OCI-M2 (cell line): ENCODE data around the gene KRT17.
"Not testable (repeated sequence)": the region's sequence is repeated elsewhere in the genome, so short reads cannot be mapped to it uniquely, and the experiment has no call there.

Source experiments
- DNase-seq: peaks from one replicate; lab custom pipeline; 2025; ENCODE audit not compliant: unreplicated experiment; lab: John Stamatoyannopoulos, UW

KRT17 gene

DNA sequence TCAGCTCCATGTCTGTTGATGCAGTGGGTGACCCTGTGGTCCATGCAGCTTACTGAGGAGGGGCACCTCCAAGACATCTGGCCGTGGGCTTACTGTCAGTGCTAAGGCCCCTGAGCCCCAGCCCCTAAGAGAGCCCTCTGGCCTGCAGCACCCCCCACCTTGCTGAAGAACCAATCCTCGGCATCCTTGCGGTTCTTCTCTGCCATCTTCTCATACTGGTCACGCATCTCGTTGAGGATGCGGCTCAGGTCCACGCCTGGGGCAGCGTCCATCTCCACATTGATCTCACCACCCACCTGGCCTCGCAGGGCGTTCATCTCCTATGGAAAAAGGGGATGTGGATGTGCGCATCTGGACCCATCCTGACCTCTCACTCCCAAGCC lies 2.9 kb downstream of the KRT17 start:
- not testable (repeated sequence) for DNase-seq

- DNase-seq: no peak
Observed at GRCh38 chr17:41620583-41621434, 3.6 kb downstream of the KRT17 start.

GRCh38 chr17:41619927-41620582 lies 4.3 kb downstream of the KRT17 start:
- DNase-seq: not testable (repeated sequence)

DNA sequence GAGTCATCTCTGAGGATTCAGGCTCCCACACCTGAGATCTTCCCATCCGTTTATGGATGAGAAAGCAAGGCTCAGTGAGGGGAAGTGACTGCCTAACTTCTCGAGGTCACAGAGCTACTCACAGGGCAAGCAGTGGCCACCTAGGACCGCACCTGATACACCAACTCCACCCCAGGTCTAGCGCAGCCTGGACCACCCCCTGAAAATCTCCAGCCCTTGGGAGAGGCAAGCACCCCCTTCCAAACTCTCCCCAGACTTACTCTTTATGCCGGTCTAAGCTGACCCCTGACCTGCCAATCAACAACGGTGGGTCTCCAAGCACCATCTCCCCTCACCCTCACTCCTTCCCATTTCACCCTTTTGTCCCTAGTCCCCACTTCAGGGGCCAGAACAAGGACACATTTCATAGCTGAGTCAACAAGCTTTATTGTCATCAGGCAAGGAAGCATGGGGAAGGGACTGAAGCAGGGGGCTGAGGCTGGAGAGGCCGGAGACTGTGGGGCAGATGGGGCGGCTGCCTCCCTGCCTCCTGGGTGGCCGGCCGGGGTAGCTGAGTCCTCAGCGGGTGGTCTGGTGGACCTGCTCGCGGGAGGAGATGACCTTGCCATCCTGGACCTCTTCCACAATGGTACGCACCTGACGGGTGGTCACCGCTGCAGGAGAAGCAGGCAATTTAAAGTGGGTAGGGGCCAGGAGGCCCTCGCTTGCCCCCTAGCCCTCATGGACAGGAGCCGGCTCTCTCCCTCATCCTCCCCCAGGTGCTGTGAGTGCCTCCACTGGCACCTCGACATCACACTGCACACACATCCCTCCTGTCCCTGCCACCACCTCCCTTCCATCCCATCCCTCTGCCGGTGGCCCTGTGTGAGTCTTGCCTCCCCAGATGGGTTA lies 5.1 kb downstream of the KRT17 start:
- DNase-seq: no peak

- no peak for DNase-seq
Observed at GRCh38 chr17:41618341-41619035, 5.9 kb downstream of the KRT17 start.

DNA sequence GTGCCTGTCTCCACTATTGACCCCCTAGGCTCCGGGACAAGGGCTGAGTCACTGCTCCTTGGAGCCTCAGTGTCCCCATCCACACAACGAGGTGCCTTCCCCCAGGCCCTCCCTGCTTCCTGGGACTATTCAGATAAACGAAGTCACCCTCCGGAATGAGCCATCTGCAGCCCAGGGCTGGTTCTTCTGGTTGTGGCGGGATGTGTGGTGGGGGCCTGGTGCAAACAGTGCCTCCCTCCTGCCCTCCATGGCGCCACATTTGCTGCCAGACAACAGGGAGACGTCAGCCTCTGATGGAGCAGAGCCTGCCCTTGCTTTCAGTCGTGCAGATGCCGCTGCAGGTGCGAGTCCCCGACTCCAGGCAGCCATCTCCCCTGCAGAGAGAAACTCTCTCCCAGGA lies 6.7 kb downstream of the KRT17 start:
- no peak for DNase-seq

DNA sequence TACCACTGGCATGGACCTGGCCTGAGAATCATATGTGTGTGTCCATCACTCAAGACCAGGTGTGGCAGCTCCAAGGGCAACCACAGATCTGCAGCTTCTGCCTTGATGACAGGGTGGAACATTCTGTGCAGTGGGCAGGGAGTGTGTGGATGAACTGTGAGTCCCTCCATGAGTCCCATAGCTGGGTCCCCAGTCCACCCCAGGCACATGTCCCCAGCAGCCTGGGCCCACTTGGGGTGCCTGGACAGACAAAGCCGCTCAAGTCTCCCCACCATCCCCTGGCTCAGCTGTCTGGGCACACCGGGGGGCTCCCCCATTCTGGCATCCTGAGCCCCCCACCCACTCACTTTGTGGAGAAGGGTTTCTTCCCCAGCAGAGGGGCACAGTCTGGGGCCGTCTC lies 7.2 kb downstream of the KRT17 start:
- no peak for DNase-seq

DNA sequence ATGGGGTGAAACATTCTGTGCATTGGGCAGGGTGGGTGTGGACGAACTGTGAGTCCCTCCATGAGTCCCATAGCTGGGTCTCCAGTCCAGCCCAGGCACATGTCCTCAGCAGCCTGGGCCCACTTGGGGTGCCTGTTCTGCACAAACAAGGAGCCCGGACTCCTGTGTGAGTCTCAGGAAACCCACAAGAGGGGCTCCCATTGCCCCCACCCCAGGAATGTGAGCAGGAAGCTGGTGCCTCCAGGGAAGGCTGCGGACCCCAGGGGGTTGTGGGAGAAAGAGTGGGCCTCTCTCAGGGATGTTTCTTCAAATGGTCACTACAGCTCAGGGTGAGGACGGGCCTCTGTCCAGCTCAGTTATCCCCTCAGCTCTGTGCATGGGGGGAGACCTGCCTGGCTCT lies 7.9 kb downstream of the KRT17 start:
- DNase-seq: not testable (repeated sequence)

GRCh38 chr17:41615454-41615853 lies 8.9 kb downstream of the KRT17 start:
- DNase-seq: no peak

- DNase-seq: not testable (repeated sequence)
Observed at GRCh38 chr17:41614767-41615166, 9.6 kb downstream of the KRT17 start.

- no peak for DNase-seq
Observed at GRCh38 chr17:41614098-41614497, 10.3 kb downstream of the KRT17 start.

- no peak for DNase-seq
Observed at GRCh38 chr17:41613277-41614082, 10.9 kb downstream of the KRT17 start.

DNA sequence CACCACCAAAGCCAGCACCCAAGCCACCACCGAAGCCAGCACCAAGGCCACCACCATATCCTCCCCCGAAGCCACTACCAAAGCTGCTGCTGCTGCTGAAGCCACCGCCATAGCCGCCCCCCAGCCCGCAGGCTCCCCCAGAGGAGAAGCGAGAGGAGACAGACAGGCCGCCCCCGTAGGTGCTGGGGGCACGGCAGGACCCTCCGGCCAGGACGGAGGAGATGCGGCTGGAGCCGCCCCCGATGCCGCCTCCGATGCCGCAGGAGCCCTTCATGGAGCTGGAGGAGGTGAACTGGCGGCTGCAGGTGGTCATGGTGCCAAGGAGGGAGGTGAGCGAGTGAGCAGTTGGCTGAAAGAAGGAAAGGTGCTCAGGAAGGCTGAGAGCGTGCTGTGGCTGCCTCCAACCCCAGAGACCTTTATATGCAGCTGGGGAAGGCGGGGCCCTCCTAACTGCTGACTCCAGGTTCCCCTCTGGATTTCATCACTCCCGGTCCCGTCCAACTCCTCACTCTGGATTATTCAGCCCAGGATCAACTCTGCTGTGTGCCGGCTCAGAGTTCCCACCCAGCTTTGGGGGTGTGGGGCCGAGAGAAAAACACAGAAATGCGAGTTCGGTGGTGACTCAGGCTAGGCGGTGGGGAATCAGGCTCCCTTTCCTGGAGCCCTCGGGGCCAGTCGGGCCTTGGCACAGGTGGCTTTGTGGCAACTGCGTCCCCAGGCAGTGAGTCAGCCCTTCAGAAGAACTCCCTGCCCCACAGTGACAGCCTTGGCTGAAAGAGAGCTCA lies 11.8 kb downstream of the KRT17 start, which contains the start of gene KRT16:
Gene KRT16 (minus strand): TSS at position 392 of the 785 bp plus-strand sequence. CDS start 79 bp downstream, at position 313.
- not testable (repeated sequence) for DNase-seq

- no peak for DNase-seq
Observed at GRCh38 chr17:41610965-41611640, 13.3 kb downstream of the KRT17 start.

DNA sequence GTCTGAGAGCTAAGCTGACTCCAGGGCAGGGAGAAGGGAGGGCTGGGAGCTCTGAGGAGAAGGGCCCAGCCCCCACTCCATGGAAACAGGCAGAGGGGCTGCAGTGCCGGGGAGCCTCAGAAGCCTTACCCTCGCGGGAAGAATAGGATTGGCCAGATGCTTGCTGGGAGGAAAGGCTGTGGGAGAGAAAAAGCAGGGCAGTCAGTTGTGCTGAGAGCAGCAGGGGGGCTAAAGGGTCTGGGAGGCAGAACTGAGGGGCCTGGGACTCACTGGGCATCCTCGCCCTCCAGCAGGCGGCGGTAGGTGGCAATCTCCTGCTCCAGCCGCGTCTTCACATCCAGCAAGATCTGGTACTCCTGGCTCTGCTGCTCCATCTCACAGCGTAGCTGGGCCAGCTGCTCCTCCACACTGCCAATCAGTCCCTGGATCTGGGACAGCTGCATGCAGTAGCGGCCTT lies 14.3 kb downstream of the KRT17 start:
- DNase-seq: not testable (repeated sequence)

GRCh38 chr17:41606930-41607329 lies 17.4 kb downstream of the KRT17 start:
- DNase-seq: not testable (repeated sequence)

DNA sequence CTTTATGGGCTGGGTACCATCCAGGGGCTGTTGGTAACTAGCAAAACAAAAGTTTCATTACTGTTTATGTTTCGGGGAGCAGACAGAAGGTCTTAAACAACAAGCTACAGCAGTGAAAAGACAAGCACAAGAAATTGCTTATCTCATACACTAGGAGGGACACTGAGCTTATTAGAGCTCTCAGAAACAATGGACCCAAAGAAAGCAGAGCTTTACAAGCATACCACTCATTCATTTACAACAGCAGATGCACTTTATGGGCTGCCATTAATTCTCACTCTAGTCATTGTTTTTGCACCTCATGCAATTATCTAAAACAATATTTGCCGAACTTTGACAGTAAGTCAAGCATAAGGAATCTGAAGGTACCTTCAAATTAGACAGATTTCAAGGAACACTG lies 21.9 kb downstream of the KRT17 start:
- no peak for DNase-seq

DNA sequence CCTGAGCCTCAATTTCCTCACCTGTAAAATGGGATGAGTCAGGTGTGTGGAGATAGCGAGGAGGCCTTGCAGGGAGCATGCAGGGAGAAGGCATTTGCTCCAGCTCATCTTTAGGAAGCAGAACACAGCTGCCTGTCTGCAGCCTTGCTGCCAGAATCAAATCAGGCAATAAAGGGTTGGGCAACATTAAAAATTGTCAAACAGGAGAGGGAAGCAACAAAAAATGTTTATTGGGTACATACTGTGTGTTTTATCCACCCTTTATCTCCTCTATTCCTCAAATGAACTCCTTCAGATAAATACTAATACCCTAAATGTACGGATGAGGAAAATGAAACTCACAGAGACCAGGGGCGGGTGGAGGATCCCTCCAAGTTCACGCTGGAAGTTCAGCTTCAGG lies 24.1 kb downstream of the KRT17 start:
- DNase-seq: no peak
